GM19193 (cell line): ENCODE results near the gene POLR2E.

Source experiments
- POLR2A ChIP-seq: IDR thresholded peaks from 4 replicates; pipeline ENCODE4 v1.6.1; 2011; ENCODE audit not compliant: insufficient read depth, insufficient read length; ENCODE audit errors: extremely low read depth

Gene POLR2E

DNA sequence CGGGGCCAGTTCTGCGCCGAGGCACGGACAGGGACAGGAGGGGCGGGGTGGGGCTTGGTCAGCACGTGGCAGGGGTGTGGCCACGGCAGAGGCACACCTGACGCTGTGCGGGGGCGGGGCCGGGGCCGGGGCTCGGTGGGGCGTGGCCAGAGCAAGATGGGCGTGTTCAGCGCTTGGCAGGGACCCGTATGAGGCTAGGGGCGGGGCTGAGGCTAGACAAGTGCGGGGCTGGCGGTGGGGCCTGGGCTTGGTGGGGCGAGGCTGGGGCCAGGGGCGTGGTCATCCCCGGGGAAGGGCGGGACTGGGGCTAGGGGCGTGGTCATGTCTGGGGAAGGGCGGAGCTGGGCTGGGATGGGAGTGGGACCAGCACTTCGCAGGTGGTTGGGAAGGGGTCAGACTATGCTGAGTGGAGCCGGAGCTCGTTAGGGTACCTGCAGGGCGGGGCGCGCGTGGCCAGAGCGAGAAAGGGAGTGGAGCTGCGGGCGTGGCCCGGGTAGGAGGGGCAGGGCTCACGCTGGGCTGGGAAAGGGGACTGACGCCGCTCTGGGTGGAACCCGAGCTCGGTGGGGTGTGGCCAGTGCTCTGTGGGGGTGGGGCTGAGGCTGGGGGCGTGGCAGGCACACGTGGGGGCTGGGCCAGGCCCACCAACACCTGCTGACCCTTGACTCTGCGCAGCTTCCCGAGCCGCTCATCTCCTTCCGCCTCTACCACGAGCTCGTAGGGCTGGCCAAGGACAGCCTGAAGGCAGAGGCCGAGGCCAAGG lies 12.8 kb downstream of the POLR2E start:
- TF ChIP-seq POLR2A: no peak

DNA sequence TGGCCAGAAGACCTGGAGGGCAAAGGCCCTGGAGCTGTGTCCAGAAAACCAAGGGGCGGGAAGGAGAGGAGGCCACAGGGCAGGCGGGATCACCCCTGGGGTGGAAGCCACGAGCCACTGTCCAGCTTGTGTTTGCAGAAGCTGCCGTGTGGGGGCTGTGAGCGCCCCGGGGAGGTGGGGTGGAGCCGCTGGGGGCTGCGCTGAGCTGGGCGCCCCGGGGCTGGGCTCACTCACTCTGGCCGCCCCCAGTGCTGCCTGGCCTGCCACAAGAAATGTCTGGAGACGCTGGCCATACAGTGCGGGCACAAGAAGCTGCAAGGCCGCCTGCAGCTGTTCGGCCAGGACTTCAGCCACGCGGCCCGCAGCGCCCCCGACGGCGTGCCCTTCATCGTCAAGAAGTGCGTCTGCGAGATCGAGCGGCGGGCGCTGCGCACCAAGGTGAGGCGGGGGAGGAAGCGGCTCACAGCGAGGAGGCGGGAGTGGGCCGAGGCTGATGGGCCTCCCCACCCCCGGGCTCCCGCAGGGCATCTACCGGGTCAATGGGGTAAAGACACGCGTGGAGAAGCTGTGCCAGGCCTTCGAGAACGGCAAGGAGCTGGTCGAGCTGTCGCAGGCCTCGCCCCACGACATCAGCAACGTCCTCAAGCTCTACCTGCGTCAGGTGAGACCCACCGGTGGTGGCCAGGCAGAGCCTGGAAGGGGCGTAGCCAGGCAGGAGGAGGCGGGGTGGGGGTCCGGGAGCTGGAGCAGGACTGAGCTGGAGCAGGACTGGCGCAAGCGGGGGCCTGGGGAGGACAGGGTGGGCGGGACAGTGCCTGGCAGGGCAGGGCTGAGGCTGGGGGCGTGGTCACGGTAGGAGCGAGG lies 13.6 kb downstream of the POLR2E start:
- no peak for TF ChIP-seq POLR2A

- TF ChIP-seq POLR2A: no peak
These were observed 14.6 kb downstream of the POLR2E start for GRCh38 chr19:1080360-1081161.

DNA sequence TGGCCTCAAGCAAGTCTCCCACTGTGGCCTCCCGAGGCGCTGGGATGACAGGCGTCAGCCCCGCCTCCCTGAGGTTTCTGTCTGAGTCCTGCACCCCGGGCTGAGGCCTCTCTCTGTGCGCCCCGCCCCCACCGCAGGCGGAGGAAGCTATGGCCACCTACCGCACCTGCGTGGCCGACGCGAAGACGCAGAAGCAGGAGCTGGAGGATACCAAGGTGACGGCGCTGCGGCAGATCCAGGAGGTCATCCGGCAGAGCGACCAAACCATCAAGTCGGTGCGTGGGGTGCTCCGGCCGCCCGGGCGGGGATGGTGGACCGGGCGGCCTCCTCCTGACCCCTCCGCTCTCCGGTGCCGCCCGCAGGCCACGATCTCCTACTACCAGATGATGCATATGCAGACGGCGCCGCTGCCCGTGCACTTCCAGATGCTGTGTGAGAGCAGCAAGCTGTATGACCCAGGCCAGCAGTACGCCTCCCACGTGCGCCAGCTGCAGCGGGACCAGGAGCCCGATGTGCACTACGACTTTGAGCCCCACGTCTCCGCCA lies 15.5 kb downstream of the POLR2E start:
- no peak for TF ChIP-seq POLR2A

- no peak for TF ChIP-seq POLR2A
These were observed 18.2 kb downstream of the POLR2E start for GRCh38 chr19:1076951-1077350.

GRCh38 chr19:1076046-1076386 lies 19.2 kb downstream of the POLR2E start:
- no peak for TF ChIP-seq POLR2A

- TF ChIP-seq POLR2A: no peak
These were observed 20.5 kb downstream of the POLR2E start for GRCh38 chr19:1074544-1075283.

- TF ChIP-seq POLR2A: no peak
These were observed 21.1 kb downstream of the POLR2E start for GRCh38 chr19:1073956-1074517.

DNA sequence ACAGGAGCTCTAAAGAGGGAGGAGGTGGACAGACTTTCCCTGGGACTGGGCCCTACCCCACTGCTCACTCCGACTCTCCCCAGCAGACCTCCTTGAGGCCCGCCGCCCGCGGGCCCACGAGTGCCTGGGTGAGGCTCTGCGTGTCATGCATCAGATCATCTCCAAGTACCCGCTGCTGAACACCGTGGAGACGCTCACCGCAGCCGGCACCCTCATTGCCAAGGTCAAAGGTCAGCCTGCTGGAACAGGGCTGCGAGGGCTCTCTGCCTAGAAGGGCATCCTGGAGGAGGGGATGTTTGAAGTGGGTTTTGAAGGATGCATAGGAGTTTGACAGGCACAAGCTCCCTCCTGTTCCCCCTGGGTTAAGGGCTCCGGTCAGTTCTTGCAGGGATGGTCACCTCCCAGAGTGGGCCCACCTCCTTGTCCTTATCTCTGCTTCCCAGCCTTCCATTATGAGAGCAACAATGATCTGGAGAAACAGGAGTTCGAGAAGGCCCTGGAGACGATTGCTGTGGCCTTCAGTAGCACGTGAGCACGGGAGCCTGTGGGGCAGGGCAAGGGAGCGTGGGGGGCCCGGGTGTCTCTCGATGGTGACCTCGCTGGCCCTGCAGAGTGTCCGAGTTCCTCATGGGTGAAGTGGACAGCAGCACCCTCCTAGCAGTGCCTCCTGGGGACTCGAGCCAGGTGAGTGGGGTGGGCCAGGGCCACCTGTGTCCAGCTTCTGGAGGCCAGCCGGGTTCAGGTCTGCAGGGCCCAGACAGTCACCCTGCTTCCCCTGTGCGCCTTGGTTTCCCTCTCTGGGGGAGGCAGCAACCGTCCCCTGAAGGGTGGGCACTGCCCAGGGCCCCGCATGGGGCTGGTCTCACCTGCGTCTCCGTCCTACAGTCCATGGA lies 21.9 kb downstream of the POLR2E start:
- no peak for TF ChIP-seq POLR2A

- no peak for TF ChIP-seq POLR2A
These were observed 22.7 kb downstream of the POLR2E start for GRCh38 chr19:1072371-1073015.

- TF ChIP-seq POLR2A: no peak
These were observed 24.0 kb downstream of the POLR2E start for GRCh38 chr19:1070931-1071791.

DNA sequence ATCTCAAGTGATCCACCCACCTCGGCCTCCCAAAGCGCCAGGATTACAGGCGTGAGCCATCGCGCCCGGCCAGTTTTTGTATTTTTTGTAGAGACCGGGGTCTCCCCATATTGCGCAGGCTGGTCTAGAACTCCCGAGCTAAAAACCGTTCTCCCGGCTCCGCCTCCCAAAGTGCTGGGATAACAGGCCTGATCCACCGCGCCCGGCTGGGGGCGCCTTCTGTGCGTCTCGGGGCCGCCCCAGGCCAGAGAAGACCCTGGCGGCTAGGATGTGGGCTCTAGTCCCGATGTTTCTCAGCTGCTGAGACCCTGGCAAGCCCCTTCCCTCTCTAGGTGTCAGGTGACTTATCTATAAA lies 24.6 kb downstream of the POLR2E start:
- no peak for TF ChIP-seq POLR2A
